A673 (cell line): ENCODE measurements around the gene SUSD5. TPM values are rescaled to one million over a fixed set of nuclear protein-coding genes. Genes with fewer than 3 reads are reported as not detected.

Experiments
- BruUV-seq: library from RNA; stranded (reverse); fragments of 400-500 nt; replicated peaks from 2 replicates; lab custom pipeline; 2021; lab: Mats Ljungman, UMichigan
- CTCF ChIA-PET: fragments of 300-600 bp; sonication (Branson Sonifier 250); formaldehyde crosslinking; loops from one replicate; lab custom pipeline; 2022; ENCODE audit warnings: antibody characterized with exemption; lab: Charles Lee
- POLR2A ChIA-PET: fragments of 300-600 bp; sonication (Branson Sonifier 250); formaldehyde crosslinking; loops from one replicate; lab custom pipeline; 2022; ENCODE audit warnings: antibody characterized with exemption; ENCODE audit not compliant: low non-redundant PET; lab: Charles Lee
- DNase-seq: peaks from one replicate; pipeline ENCODE4 v3.0.0-alpha.2; 2015; ENCODE audit warnings: low spot score
- H3K27ac ChIP-seq: fragments of 200-600 bp; sonication (generic); 2 replicates; pipeline ENCODE4 v1.5.1; 2016; ENCODE audit warnings: mixed run types, low read depth, mild to moderate bottlenecking, mixed read lengths, antibody characterized with exemption, low read length; ENCODE audit not compliant: poor library complexity, severe bottlenecking
- H3K27me3 ChIP-seq: fragments of 200-600 bp; sonication (generic); replicated peaks from 2 replicates; pipeline ENCODE4 v1.6.1; 2017; ENCODE audit warnings: mixed run types, low read depth, mild to moderate bottlenecking, mixed read lengths, antibody characterized with exemption, low read length; ENCODE audit not compliant: insufficient read depth, poor library complexity
- H3K36me3 ChIP-seq: fragments of 200-600 bp; sonication (generic); 2 replicates; pipeline ENCODE4 v1.6.1; 2016; ENCODE audit warnings: mixed run types, mild to moderate bottlenecking, mixed read lengths, antibody characterized with exemption, low read length; ENCODE audit not compliant: insufficient read depth, poor library complexity, severe bottlenecking
- H3K4me1 ChIP-seq: fragments of 200-600 bp; sonication (generic); 2 replicates; pipeline ENCODE4 v1.6.1; 2017; ENCODE audit warnings: mixed run types, mild to moderate bottlenecking, mixed read lengths, antibody characterized with exemption, low read length; ENCODE audit not compliant: insufficient read depth, poor library complexity, severe bottlenecking
- H3K4me3 ChIP-seq: fragments of 200-600 bp; sonication (generic); 2 replicates; pipeline ENCODE4 v1.5.1; 2016; ENCODE audit warnings: low read depth, mixed run types, mild to moderate bottlenecking, mixed read lengths, low read length; ENCODE audit not compliant: poor library complexity, severe bottlenecking
- H3K9me3 ChIP-seq: fragments of 200-600 bp; sonication (generic); 2 replicates; pipeline ENCODE4 v1.6.1; 2016; ENCODE audit warnings: mixed run types, low read depth, mild to moderate bottlenecking, mixed read lengths, antibody characterized with exemption, low read length; ENCODE audit not compliant: poor library complexity, severe bottlenecking
- CTCF ChIP-seq: fragments of 300-800, 200-600 bp; sonication (generic); conservative IDR thresholded peaks from 2 replicates; pipeline ENCODE4 v1.5.1; 2017; ENCODE audit warnings: low read depth, mild to moderate bottlenecking, antibody characterized with exemption, low read length, moderate library complexity, mixed read lengths
- EZH2 ChIP-seq: fragments of 200-600 bp; sonication (generic); IDR thresholded peaks from 2 replicates; pipeline ENCODE4 v1.6.1; 2017; ENCODE audit warnings: borderline replicate concordance, low read depth, mild to moderate bottlenecking, mixed read lengths, antibody characterized with exemption, low read length; ENCODE audit not compliant: poor library complexity, severe bottlenecking
- intact Hi-C: fragments of 100-400 bp; cut with micrococcal nuclease; formaldehyde crosslinking; loops from one replicate; pipeline ENCODE4 v1.10.0; 2022; ENCODE audit not compliant: unreplicated experiment
- total RNA-seq: library from RNA; stranded (reverse); gene quantifications from 2 replicates; pipeline ENCODE4 v1.2.3, GENCODE V29; 2021

SUSD5 gene
- total RNA-seq, 1 experiment from 2014 or later = 0.97 TPM

DNA sequence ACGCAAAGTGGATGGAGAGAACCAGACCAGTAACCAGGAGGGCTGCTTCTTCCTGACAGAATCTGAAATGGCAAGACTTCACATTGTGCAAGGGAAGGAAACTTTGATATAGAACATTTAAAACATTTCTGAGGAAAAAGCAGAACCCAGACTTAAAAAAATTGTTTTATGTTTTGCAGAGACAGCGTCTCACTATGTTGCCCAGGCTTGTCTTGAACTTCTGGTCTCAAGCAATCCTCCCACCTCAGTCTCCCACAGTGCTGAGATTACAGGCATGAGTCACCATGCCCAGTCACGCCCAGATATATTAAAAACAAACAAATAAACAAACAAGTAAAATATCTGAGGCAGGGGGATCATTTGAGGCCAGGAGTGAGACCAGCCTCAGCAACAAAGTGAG, 58.6 kb downstream of the SUSD5 start:
- no peak for DNase-seq
- H3K27ac ChIP-seq = no peak overlapping the region
- no TSS peak for BruUV-seq
- TF ChIP-seq CTCF (no peak), EZH2 (no peak)
- intact Hi-C loops = loop anchor here (10.0 kb wide), 1 partner anchor 55 kb away; the partner anchor contains the start of gene SUSD5
- H3K4me1 ChIP-seq = peaks cover under 1% of the 10 kb centered on the region
- no peaks in the 10 kb centered on the region for H3K36me3 ChIP-seq
- H3K9me3 ChIP-seq = no peaks in the 10 kb centered on the region
- H3K4me3 ChIP-seq = no peak overlapping the region
- ChIA-PET POLR2A (no interaction called here), CTCF (no interaction called here)
- no peaks in the 10 kb centered on the region for H3K27me3 ChIP-seq

GRCh38 chr3:33159234-33159633, 59.4 kb downstream of the SUSD5 start:
- Histone ChIP-seq H3K36me3 (no peaks in the 10 kb centered on the region), H3K27me3 (no peaks in the 10 kb centered on the region), H3K4me3 (no peak overlapping the region), H3K4me1 (peaks cover 5% of the 10 kb centered on the region), H3K27ac (no peak overlapping the region), H3K9me3 (no peaks in the 10 kb centered on the region)
- CTCF ChIA-PET = no interaction called here
- intact Hi-C loops = loop anchor here (10.0 kb wide), 1 partner anchor 56 kb away; the partner anchor contains the start of gene SUSD5
- POLR2A ChIA-PET = no interaction called here
- no peak for TF ChIP-seq CTCF
- no peak for DNase-seq
- BruUV-seq = no TSS peak

- TF ChIP-seq CTCF (no peak), EZH2 (no peak)
- Histone ChIP-seq H3K27ac (no peak overlapping the region), H3K4me1 (peaks cover 5% of the 10 kb centered on the region), H3K9me3 (no peaks in the 10 kb centered on the region), H3K27me3 (no peaks in the 10 kb centered on the region), H3K4me3 (no peak overlapping the region), H3K36me3 (no peaks in the 10 kb centered on the region)
- POLR2A ChIA-PET = no interaction called here
- no peak for DNase-seq
- BruUV-seq = no TSS peak
- intact Hi-C loops = loop anchor here (10.0 kb wide), 1 partner anchor 60 kb away; the partner anchor contains the start of gene SUSD5
- CTCF ChIA-PET = no interaction called here
Observed at GRCh38 chr3:33155301-33155700, 63.3 kb downstream of the SUSD5 start.
